Left ventricle myocardium inferior (tissue), 1 donor: ENCODE results near the gene TRIM3. TPM values are rescaled to one million over a fixed set of nuclear protein-coding genes. Genes with fewer than 3 reads are reported as not detected.

Source experiments
- DNase-seq: peaks from one replicate; pipeline ENCODE4 v3.0.0-alpha.2; 2020
- H3K27ac ChIP-seq: fragments of 200-600 bp; replicated peaks from 2 replicates; pipeline ENCODE4 v1.8.0; 2021
- H3K27me3 ChIP-seq: fragments of 200-600 bp; 2 replicates; pipeline ENCODE4 v1.8.0; 2021; ENCODE audit warnings: low read depth
- H3K36me3 ChIP-seq: fragments of 200-600 bp; 2 replicates; pipeline ENCODE4 v1.8.0; 2021
- H3K4me1 ChIP-seq: fragments of 200-600 bp; 2 replicates; pipeline ENCODE4 v1.8.0; 2021
- H3K4me3 ChIP-seq: fragments of 200-600 bp; 2 replicates; pipeline ENCODE4 v1.8.0; 2021; ENCODE audit warnings: mild to moderate bottlenecking, moderate library complexity
- H3K9me3 ChIP-seq: fragments of 200-600 bp; replicated peaks from 2 replicates; pipeline ENCODE4 v1.8.0; 2021
- CTCF ChIP-seq: fragments of 200-600 bp; IDR thresholded peaks from 2 replicates; pipeline ENCODE4 v1.8.0; 2021; ENCODE audit warnings: antibody characterized with exemption, mild to moderate bottlenecking, borderline replicate concordance
- intact Hi-C: fragments of 100-400 bp; cut with micrococcal nuclease; formaldehyde crosslinking; loops from one replicate; pipeline ENCODE4 v1.11.0; 2022
- total RNA-seq: library from RNA; stranded (reverse); fragmentation: NEBNext Ultra II Directional; extraction: Animal tissue kit (Norgen Biotek cat#: 25700); gene quantifications from one replicate; pipeline ENCODE4 v1.2.1, GENCODE V29; 2021
- donor health status: DM: no; HTN: yes; CAD: no; lungs with severe emphysema.

The TRIM3 gene
- total RNA-seq, 1 donor from 2014 or later, result 9.0 TPM

GRCh38 chr11:6505577-6506240 is 32.0 kb upstream of the TRIM3 start:
- intact Hi-C loops, result loop anchor here (5.0 kb wide), 1 partner anchor 128 kb away; no protein-coding TSS in a partner anchor
- no peaks in the 10 kb centered on the region for H3K9me3 ChIP-seq
- peak; percentile 80 for TF ChIP-seq CTCF
- no peak overlapping the region for H3K27ac ChIP-seq
- H3K4me1 ChIP-seq, result no peaks in the 10 kb centered on the region
- peaks cover 45% of the 10 kb centered on the region for H3K36me3 ChIP-seq
- no peak overlapping the region for H3K4me3 ChIP-seq
- H3K27me3 ChIP-seq, result no peaks in the 10 kb centered on the region
- DNase-seq, result no peak

- Histone ChIP-seq H3K27me3 (no peaks in the 10 kb centered on the region), H3K4me1 (no peaks in the 10 kb centered on the region), H3K9me3 (no peaks in the 10 kb centered on the region), H3K27ac (no peak overlapping the region), H3K4me3 (no peak overlapping the region), H3K36me3 (peaks cover 37% of the 10 kb centered on the region)
- no peak for TF ChIP-seq CTCF
- intact Hi-C loops, result no loop called here
- DNase-seq, result no peak
These were observed 30.4 kb upstream of the TRIM3 start for GRCh38 chr11:6504166-6504565.

- Histone ChIP-seq H3K4me3 (no peak overlapping the region), H3K9me3 (no peaks in the 10 kb centered on the region), H3K27me3 (no peaks in the 10 kb centered on the region), H3K4me1 (peaks cover 11% of the 10 kb centered on the region), H3K36me3 (peaks cover 41% of the 10 kb centered on the region), H3K27ac (no peak overlapping the region)
- intact Hi-C loops, result no loop called here
- no peak for DNase-seq
- TF ChIP-seq CTCF, result no peak
These were observed 28.6 kb upstream of the TRIM3 start for GRCh38 chr11:6502382-6502781.

GRCh38 chr11:6498544-6498943 is 24.8 kb upstream of the TRIM3 start:
- no peak for DNase-seq

GRCh38 chr11:6498121-6498520 is 24.4 kb upstream of the TRIM3 start:
- Histone ChIP-seq H3K9me3 (no peaks in the 10 kb centered on the region), H3K4me3 (no peak overlapping the region), H3K27me3 (no peaks in the 10 kb centered on the region), H3K4me1 (peaks cover 14% of the 10 kb centered on the region), H3K36me3 (peaks cover 44% of the 10 kb centered on the region), H3K27ac (peak overlapping the region; percentile 28)
- TF ChIP-seq CTCF, result no peak
- DNase-seq, result no peak
- intact Hi-C loops, result loop anchor here (10.0 kb wide), 1 partner anchor 53 kb away; the partner anchor contains the start of gene HPX

More at GRCh38 chr11:6498544-6498943, 24.8 kb upstream of the TRIM3 start:
- no peaks in the 10 kb centered on the region for H3K27me3 ChIP-seq
- H3K4me3 ChIP-seq, result no peak overlapping the region
- peaks cover 14% of the 10 kb centered on the region for H3K4me1 ChIP-seq
- peaks cover 44% of the 10 kb centered on the region for H3K36me3 ChIP-seq
- no peak overlapping the region for H3K27ac ChIP-seq
- no peak for TF ChIP-seq CTCF
- H3K9me3 ChIP-seq, result no peaks in the 10 kb centered on the region
- intact Hi-C loops, result loop anchor here (10.0 kb wide), 1 partner anchor 54 kb away; the partner anchor contains the start of gene HPX
